IMR-90 (cell line): ENCODE measurements around the gene MIOX. TPM values are rescaled to one million over a fixed set of nuclear protein-coding genes. Genes with fewer than 3 reads are reported as not detected.

Source experiments
- ATAC-seq: fragments of 200-7000 bp; cut with Tn5 transposase; 2 replicates; pipeline ENCODE4 v1.9.1; 2020; ENCODE audit warnings: low read depth, mild to moderate bottlenecking, moderate library complexity
- BruUV-seq: library from RNA; stranded (reverse); fragments of 400-500 nt; replicated peaks from 2 replicates; lab custom pipeline; 2021; lab: Mats Ljungman, UMichigan
- CTCF ChIA-PET: fragments of 300-600 bp; formaldehyde crosslinking; extraction: SDS; loops from one replicate; lab custom pipeline; 2021; ENCODE audit warnings: antibody characterized with exemption; lab: Yijun Ruan, JAX
- POLR2A ChIA-PET: fragments of 300-600 bp; sonication (Branson Sonifier 250); formaldehyde crosslinking; loops from one replicate; lab custom pipeline; 2022; ENCODE audit warnings: antibody characterized with exemption; ENCODE audit not compliant: unreplicated experiment; lab: Charles Lee
- DNase-seq: peaks from one replicate; pipeline ENCODE4 v3.0.0; 2013
- H2AFZ ChIP-seq: replicated peaks from 2 replicates; pipeline ENCODE3; 2013; ENCODE audit warnings: low read length, mild to moderate bottlenecking; ENCODE audit not compliant: poor library complexity
- H2AK5ac ChIP-seq: 2 replicates; pipeline ENCODE4 v1.6.1; 2013; ENCODE audit warnings: low read depth, low read length, inconsistent platforms
- H2AK9ac ChIP-seq: replicated peaks from 2 replicates; pipeline ENCODE3; 2013; ENCODE audit warnings: mild to moderate bottlenecking, low read depth, low read length, moderate library complexity; ENCODE audit not compliant: poor library complexity
- H2BK120ac ChIP-seq: 2 replicates; pipeline ENCODE4 v1.6.1; 2013; ENCODE audit warnings: low read depth, low read length, inconsistent platforms
- H2BK15ac ChIP-seq: 3 replicates; pipeline ENCODE4 v1.6.1; 2013; ENCODE audit warnings: low read depth, low read length, inconsistent platforms
- H2BK20ac ChIP-seq: 2 replicates; pipeline ENCODE4 v1.6.1; 2013; ENCODE audit warnings: low read depth, mild to moderate bottlenecking, inconsistent platforms, low read length, moderate library complexity
- H2BK5ac ChIP-seq: 2 replicates; pipeline ENCODE4 v1.6.1; 2013; ENCODE audit warnings: mild to moderate bottlenecking, low read depth, low read length, inconsistent platforms; ENCODE audit not compliant: poor library complexity, severe bottlenecking
- H3K14ac ChIP-seq: replicated peaks from 2 replicates; pipeline ENCODE4 v1.6.1; 2013; ENCODE audit warnings: low read depth, low read length, inconsistent platforms
- H3K18ac ChIP-seq: 2 replicates; pipeline ENCODE4 v1.6.1; 2013; ENCODE audit warnings: low read depth, low read length, control low read depth
- H3K23ac ChIP-seq: 2 replicates; pipeline ENCODE4 v1.6.1; 2013; ENCODE audit warnings: low read depth, low read length, inconsistent platforms
- H3K27ac ChIP-seq: 2 replicates; pipeline ENCODE4 v1.5.1; 2013; ENCODE audit warnings: mild to moderate bottlenecking, control low read depth, low read length; ENCODE audit not compliant: insufficient read depth
- H3K27me3 ChIP-seq: 2 replicates; pipeline ENCODE4 v1.6.1; 2013; ENCODE audit warnings: low read length; ENCODE audit not compliant: control insufficient read depth, insufficient read depth
- H3K36me3 ChIP-seq: 2 replicates; pipeline ENCODE4 v1.6.1; 2013; ENCODE audit warnings: low read length, mixed read lengths; ENCODE audit not compliant: control insufficient read depth, insufficient read depth
- H3K4ac ChIP-seq: 2 replicates; pipeline ENCODE4 v1.6.1; 2013; ENCODE audit warnings: low read depth, low read length, inconsistent platforms
- H3K4me1 ChIP-seq: 2 replicates; pipeline ENCODE4 v1.6.1; 2013; ENCODE audit warnings: low read length, mixed read lengths; ENCODE audit not compliant: control insufficient read depth, insufficient read depth
- H3K4me2 ChIP-seq: 2 replicates; pipeline ENCODE4 v1.6.1; 2013; ENCODE audit warnings: low read depth, mild to moderate bottlenecking, control low read depth, low read length, moderate library complexity
- H3K4me3 ChIP-seq: 2 replicates; pipeline ENCODE4 v1.5.1; 2013; ENCODE audit warnings: low read depth, mild to moderate bottlenecking, control low read depth, low read length, moderate library complexity; ENCODE audit not compliant: insufficient read depth
- H3K56ac ChIP-seq: 2 replicates; pipeline ENCODE4 v1.6.1; 2013; ENCODE audit warnings: low read length, inconsistent platforms; ENCODE audit not compliant: insufficient read depth; ENCODE audit errors: extremely low read depth
- H3K79me1 ChIP-seq, 2 experiments: 2 replicates each; pipeline ENCODE4 v1.6.1; 2013; ENCODE audit warnings: low read length in 2 of 2, inconsistent platforms in 1 of 2, low read depth in 1 of 2
- H3K9ac ChIP-seq: 2 replicates; pipeline ENCODE4 v1.6.1; 2013; ENCODE audit warnings: low read depth, low read length, control low read depth
- H3K9me1 ChIP-seq: 2 replicates; pipeline ENCODE4 v1.6.1; 2013; ENCODE audit warnings: low read length, inconsistent platforms; ENCODE audit not compliant: insufficient read depth
- H3K9me3 ChIP-seq: 2 replicates; pipeline ENCODE4 v1.6.1; 2013; ENCODE audit warnings: low read length; ENCODE audit not compliant: control insufficient read depth, insufficient read depth
- H4K20me1 ChIP-seq: 2 replicates; pipeline ENCODE4 v1.6.1; 2013; ENCODE audit warnings: low read length, inconsistent platforms; ENCODE audit not compliant: insufficient read depth
- H4K5ac ChIP-seq: 2 replicates; pipeline ENCODE4 v1.6.1; 2013; ENCODE audit warnings: mild to moderate bottlenecking, low read depth, low read length, control low read depth
- H4K8ac ChIP-seq, 2 experiments: 2 replicates each; pipeline ENCODE4 v1.6.1; 2013; ENCODE audit warnings: low read depth in 2 of 2, low read length in 2 of 2, control low read depth in 1 of 2, inconsistent platforms in 1 of 2
- H4K91ac ChIP-seq: 2 replicates; pipeline ENCODE4 v1.6.1; 2013; ENCODE audit warnings: low read depth, low read length, inconsistent platforms; ENCODE audit not compliant: insufficient read depth
- CEBPB ChIP-seq: IDR thresholded peaks from 2 replicates; pipeline ENCODE4 v1.6.1; 2012; ENCODE audit warnings: low read depth, low read length, improper control_type of control experiment
- MAFK ChIP-seq: IDR thresholded peaks from 2 replicates; pipeline ENCODE4 v1.6.1; 2012; ENCODE audit warnings: low read depth, low read length, improper control_type of control experiment
- WGBS, 2 experiments: methylation state at CpG; one replicate each; pipeline versions ENCODE4 v1.1.5 to v1.1.7; 2013; ENCODE audit warnings: missing lambda C conversion rate in 2 of 2; ENCODE audit not compliant: insufficient read length in 1 of 2; ENCODE audit errors: extremely low coverage in 2 of 2; 5-methylcytosine and 5-hydroxymethylcytosine counted together
- dilution Hi-C: fragments of 300-500 bp; cut with HindIII; formaldehyde crosslinking; loops from one replicate; pipeline ENCODE4 v1.14.3; 2018; ENCODE audit warnings: low sequenced_read_pairs; ENCODE audit not compliant: unreplicated experiment
- in situ Hi-C: fragments of 300-500 bp; cut with MboI; formaldehyde crosslinking; loops from 3 replicates; pipeline ENCODE4 v1.14.3; 2019; ENCODE audit warnings: low sequenced_read_pairs, inconsistent platforms, mixed read lengths
- intact Hi-C: fragments of 100-400 bp; cut with micrococcal nuclease; formaldehyde crosslinking; loops from 2 replicates; pipeline ENCODE4 v1.10.0; 2022
- polyA plus RNA-seq, 3 experiments: library from polyadenylated mRNA; depleted of rRNA; stranded (reverse); fragments of >200 nt; gene quantifications; 2 replicates each; pipeline ENCODE4 v1.2.3, GENCODE V29; 2012; ENCODE audit warnings: low replicate concordance in 1 of 3
- total RNA-seq: library from RNA; depleted of rRNA; stranded (reverse); fragments of >200 nt; gene quantifications from 2 replicates; pipeline ENCODE4 v1.2.3, GENCODE V29; 2012

The MIOX gene
- total and polyA plus RNA-seq, 2 of the 4 experiments (the other 2 are of a cell fraction), result not detected

DNA sequence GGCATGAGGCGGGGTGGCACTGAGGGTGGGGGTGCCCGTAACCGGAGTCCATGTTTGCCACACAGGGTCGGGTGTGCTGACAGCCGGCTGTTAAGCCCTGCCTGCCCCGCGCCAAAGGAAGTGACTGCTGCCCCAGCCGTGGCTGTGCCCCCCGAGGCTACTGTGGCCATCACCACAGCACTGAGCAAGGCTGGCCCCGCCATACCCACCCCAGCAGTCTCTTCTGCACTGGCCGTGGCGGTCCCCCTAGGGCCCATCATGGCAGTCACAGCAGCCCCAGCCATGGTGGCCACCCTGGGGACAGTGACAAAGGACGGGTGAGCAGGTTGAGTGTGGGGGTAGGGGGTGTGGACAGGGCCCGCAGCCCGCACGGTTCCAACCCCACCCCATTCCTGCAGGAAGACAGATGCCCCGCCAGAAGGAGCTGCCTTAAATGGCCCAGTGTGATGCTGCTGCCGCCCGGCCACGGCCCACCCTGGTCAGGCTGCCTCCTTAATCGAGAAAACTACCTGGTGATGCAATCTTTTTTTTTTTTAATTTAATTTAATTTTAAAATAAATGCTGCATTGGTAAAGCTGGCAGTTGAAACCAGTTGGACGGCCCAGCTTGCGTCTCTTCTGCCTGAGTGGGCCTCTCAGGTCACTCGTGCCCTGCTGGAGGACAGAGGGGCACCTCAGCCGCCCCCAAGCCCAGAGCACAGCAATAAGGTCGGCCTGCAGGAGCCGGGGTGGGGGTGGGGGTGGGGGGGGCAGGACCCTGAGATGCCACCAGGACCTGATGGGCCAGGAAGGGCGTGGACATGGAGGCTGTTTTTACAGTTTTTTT lies 42.6 kb upstream of the MIOX start:
- no peak overlapping the region for H3K23ac ChIP-seq
- no peak overlapping the region for H4K91ac ChIP-seq
- no peaks in the 10 kb centered on the region for H3K27me3 ChIP-seq
- H3K9ac ChIP-seq, result no peak overlapping the region
- no peak overlapping the region for H3K56ac ChIP-seq
- no peak overlapping the region for H3K4ac ChIP-seq
- H3K36me3 ChIP-seq, result peaks cover 65% of the 10 kb centered on the region
- H2AFZ ChIP-seq, result no peak overlapping the region
- intact Hi-C loops, result no loop called here
- no peaks in the 10 kb centered on the region for H3K4me1 ChIP-seq
- ATAC-seq, result no peak; the same call in 1 of the 2 replicates
- no peak overlapping the region for H4K5ac ChIP-seq
- H2AK9ac ChIP-seq, result peak overlapping the region; percentile 70
- H4K20me1 ChIP-seq, result peaks cover 28% of the 10 kb centered on the region
- H3K18ac ChIP-seq, result no peak overlapping the region
- no peak overlapping the region for H3K4me2 ChIP-seq
- no peak overlapping the region for H2BK20ac ChIP-seq
- WGBS, 2 experiments, result 88% methylated on average over 3 of the region's 28 CpGs; no CpG with 5 or more reads in 1 of the 2 experiments
- no peaks in the 10 kb centered on the region for H3K9me3 ChIP-seq
- peaks cover 0 to 9% of the 10 kb centered on the region in 2 experiments; a peak in 1 of 4 replicates for H3K79me1 ChIP-seq
- no peak overlapping the region for H4K8ac ChIP-seq
- BruUV-seq, result no TSS peak
- POLR2A ChIA-PET, result no interaction called here
- H2BK120ac ChIP-seq, result no peak overlapping the region
- no peak overlapping the region for H2BK5ac ChIP-seq
- TF ChIP-seq CEBPB (peak; percentile 34; the same call in 1 of the 2 replicates), MAFK (no peak)
- in situ Hi-C loops, result no loop called here
- CTCF ChIA-PET, result no interaction called here
- DNase-seq, result no peak
- H3K14ac ChIP-seq, result no peak overlapping the region
- no peak overlapping the region for H2AK5ac ChIP-seq
- H2BK15ac ChIP-seq, result no peak overlapping the region
- H3K9me1 ChIP-seq, result no peaks in the 10 kb centered on the region
- dilution Hi-C loops, result no loop called here
- no peak overlapping the region for H3K27ac ChIP-seq
- H3K4me3 ChIP-seq, result no peak overlapping the region
